ENCODE results near the gene PLCH2. TPM values are rescaled to one million over a fixed set of nuclear protein-coding genes. Genes with fewer than 3 reads are reported as not detected.

The PLCH2 gene
- polyA plus RNA-seq, 1 of the 3 experiments (the other 2 are of a cell fraction) = 0.08 TPM

- no peak for TF ChIP-seq RXRA (IDR thresholded peaks at IDR 0.05; ENCODE audit: borderline replicate concordance, low read depth)
- no peak for TF ChIP-seq NRF1 (IDR thresholded peaks at IDR 0.05; ENCODE audit: low read depth, low read length)
- no peak for TF ChIP-seq EZH2phosphoT487 (IDR thresholded peaks at IDR 0.05; ENCODE audit: borderline replicate concordance, low read depth)
Measured at GRCh38 chr1:2479186-2479585, 3.1 kb downstream of the PLCH2 start (continued).

DNA sequence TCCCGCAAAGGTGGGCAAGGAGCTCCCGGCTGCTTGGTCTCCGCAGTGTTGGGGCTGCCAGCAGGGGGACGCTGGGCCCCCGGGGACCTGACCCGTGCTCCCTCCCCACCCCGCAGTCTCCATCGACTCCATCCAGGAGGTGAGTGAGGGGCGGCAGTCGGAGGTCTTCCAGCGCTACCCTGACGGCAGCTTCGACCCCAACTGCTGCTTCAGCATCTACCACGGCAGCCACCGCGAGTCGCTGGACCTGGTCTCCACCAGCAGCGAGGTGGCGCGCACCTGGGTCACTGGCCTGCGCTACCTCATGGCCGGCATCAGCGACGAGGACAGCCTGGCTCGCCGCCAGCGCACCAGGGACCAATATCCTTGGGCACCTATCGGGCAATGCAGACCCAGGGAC is 3.5 kb downstream of the PLCH2 start:
- Histone ChIP-seq H3K9ac (no peak overlapping the region), H3K27me3 (ENCODE audit: insufficient read depth) (no peaks in the 10 kb centered on the region), H2AFZ (ENCODE audit: low read depth) (no peak overlapping the region), H3K9me3 (no peaks in the 10 kb centered on the region), H4K20me1 (ENCODE audit: insufficient read depth) (no peaks in the 10 kb centered on the region), H3K27ac (ENCODE audit: low read depth in 2 of 2, low read length in 1 of 2) (peak overlapping the region in 1 of 2 experiments; percentile 96; a peak in 2 of 4 replicates), H3K4me2 (no peak overlapping the region), H3K79me2 (ENCODE audit: insufficient read depth) (no peaks in the 10 kb centered on the region), H3K4me1 (ENCODE audit: control insufficient read depth in 1 of 2, insufficient read depth in 2 of 2, low read depth in 1 of 2, low read length in 1 of 2) (peaks cover 0 to 88% of the 10 kb centered on the region in 2 experiments; a peak in 1 of 4 replicates), H3K4me3 (ENCODE audit: low read depth in 2 of 2, low read length in 1 of 2) (no peak overlapping the region), H3K36me3 (replicated peaks in 1 of 2; ENCODE audit: control insufficient read depth in 1 of 2, insufficient read depth in 2 of 2, low read length in 1 of 2) (no peaks in the 10 kb centered on the region), H3F3A (replicated peaks; ENCODE audit: insufficient read depth) (no peaks in the 10 kb centered on the region), H3K9me2 (no peaks in the 10 kb centered on the region)
- DNase-seq = no peak
- 75% methylated on average over 15 of the region's 28 CpGs for WGBS (ENCODE audit: low lambda C conversion rate)
- TF ChIP-seq FOXM1 (IDR thresholded peaks at IDR 0.05; ENCODE audit: low read depth) (no peak), FOXJ3 (CRISPR knock-in tag; IDR thresholded peaks at IDR 0.05) (no peak)
- ChIA-PET POLR2A (interaction anchor here (2.1 to 2.7 kb wide), 3 partner anchors 9 to 64 kb away, joined by 7 to 24 read pairs (median 19); partner anchors contain the start of gene PANK4), CTCF (interaction anchor here (1.3 to 3.4 kb wide), 4 partner anchors 9 to 68 kb away, joined by 3 to 26 read pairs (median 10); no protein-coding TSS in a partner anchor)

DNA sequence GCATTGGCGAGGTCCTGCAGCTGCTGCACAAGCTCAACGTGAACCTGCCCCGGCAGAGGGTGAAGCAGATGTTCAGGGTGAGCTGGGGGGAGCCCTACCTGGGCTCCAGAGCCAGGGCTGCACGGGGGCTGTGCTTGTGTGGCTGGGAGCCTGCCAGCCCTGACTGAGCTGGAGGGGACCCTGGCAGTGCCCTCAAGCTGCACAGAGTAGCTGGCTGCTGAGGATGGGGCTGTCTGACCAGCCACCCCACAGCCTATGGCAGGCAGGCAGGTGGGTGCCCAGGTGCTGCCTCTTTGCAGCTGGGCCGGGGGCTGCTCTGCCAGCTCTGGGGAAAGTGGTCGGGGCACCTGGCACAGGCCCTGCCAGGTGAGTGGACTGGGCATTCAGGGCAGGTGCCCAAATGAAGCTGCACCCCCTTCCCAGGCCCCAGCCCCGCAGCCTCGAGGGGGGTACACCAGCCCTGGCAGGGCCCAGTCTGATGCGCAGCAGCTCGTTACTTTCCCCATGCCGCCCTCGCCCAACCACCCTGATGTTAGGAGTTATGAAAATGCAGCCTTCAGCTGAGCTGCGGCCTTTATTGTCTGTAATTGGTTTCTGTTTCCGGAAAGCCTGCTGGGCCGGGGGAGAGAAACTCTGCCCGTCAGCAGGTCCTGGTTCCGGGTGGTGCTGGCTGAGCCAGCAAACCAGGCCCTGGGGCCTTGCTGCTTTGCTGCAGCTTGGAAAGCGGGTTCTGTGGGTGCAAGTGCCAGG is 4.3 kb downstream of the PLCH2 start:
- no peak overlapping the region for H3K4me2 ChIP-seq
- no peaks in the 10 kb centered on the region for H3K9me2 ChIP-seq
- peaks cover 0 to 82% of the 10 kb centered on the region in 2 experiments; a peak in 1 of 4 replicates for H3K4me1 ChIP-seq (ENCODE audit: control insufficient read depth in 1 of 2, insufficient read depth in 2 of 2, low read depth in 1 of 2, low read length in 1 of 2)
- no peaks in the 10 kb centered on the region for H3K36me3 ChIP-seq (replicated peaks in 1 of 2; ENCODE audit: control insufficient read depth in 1 of 2, insufficient read depth in 2 of 2, low read length in 1 of 2)
- H2AFZ ChIP-seq (ENCODE audit: low read depth) = no peak overlapping the region
- no peak overlapping the region for H3K9ac ChIP-seq
- DNase-seq = peak; percentile 70
- 53% methylated on average over 6 of the region's 18 CpGs for WGBS (ENCODE audit: low lambda C conversion rate)
- H3F3A ChIP-seq (replicated peaks; ENCODE audit: insufficient read depth) = no peaks in the 10 kb centered on the region
- H3K27ac ChIP-seq (ENCODE audit: low read depth in 2 of 2, low read length in 1 of 2) = peak overlapping the region in 1 of 2 experiments; percentile 96; a peak in 2 of 4 replicates
- CTCF ChIA-PET = interaction anchor here (0.7 to 3.4 kb wide), 8 partner anchors 9 to 67 kb away, joined by 3 to 26 read pairs (median 6); no protein-coding TSS in a partner anchor
- no peak overlapping the region for H3K4me3 ChIP-seq (ENCODE audit: low read depth in 2 of 2, low read length in 1 of 2)
- no peaks in the 10 kb centered on the region for H3K27me3 ChIP-seq (ENCODE audit: insufficient read depth)
- no peak for TF ChIP-seq NRF1 (IDR thresholded peaks at IDR 0.05; ENCODE audit: low read depth, low read length)
- TF ChIP-seq FOSL2 (IDR thresholded peaks at IDR 0.05; ENCODE audit: borderline replicate concordance, low read depth) = no peak
- TF ChIP-seq PBX3 (IDR thresholded peaks at IDR 0.05) = no peak
- TF ChIP-seq FOXJ3 (CRISPR knock-in tag; IDR thresholded peaks at IDR 0.05) = 0 out of 2 replicates have a peak, but pooled peaks have one; percentile 40
- no peak for TF ChIP-seq GABPA (IDR thresholded peaks at IDR 0.05; ENCODE audit: low read depth)
- TF ChIP-seq RAD21 (IDR thresholded peaks at IDR 0.05; ENCODE audit: low read length) = 0 out of 2 replicates have a peak, but pooled peaks have one; percentile 14
- POLR2A ChIA-PET = interaction anchor here (0.6 to 2.7 kb wide), 8 partner anchors 9 to 66 kb away, joined by 3 to 24 read pairs (median 4); partner anchors contain the start of gene PANK4
- no peaks in the 10 kb centered on the region for H3K9me3 ChIP-seq
- H4K20me1 ChIP-seq (ENCODE audit: insufficient read depth) = no peaks in the 10 kb centered on the region
- no peaks in the 10 kb centered on the region for H3K79me2 ChIP-seq (ENCODE audit: insufficient read depth)
